ENCODE results near the gene PGAM1. TPM values are rescaled to one million over a fixed set of nuclear protein-coding genes. Genes with fewer than 3 reads are reported as not detected.

Gene PGAM1
- total and polyA plus RNA-seq, 2 of the 13 experiments (the other 11 are each of a cell fraction or from before 2014, with no cell fraction given), result 354 to 483 TPM

- TF ChIP-seq AFF4 (CRISPR knock-in tag; IDR thresholded peaks at IDR 0.05) (no peak), ZNF792 (CRISPR knock-in tag; IDR thresholded peaks at IDR 0.05) (no peak; the same call in 1 of the 2 replicates), SP140L (CRISPR knock-in tag; IDR thresholded peaks at IDR 0.05; ENCODE audit: borderline replicate concordance) (no peak), ZFP82 (CRISPR knock-in tag; IDR thresholded peaks at IDR 0.05; ENCODE audit: borderline replicate concordance) (no peak)
These were observed 25.1 kb upstream of the PGAM1 start, which contains the start of gene RRP12 (continued) for GRCh38 chr10:97400665-97401454.

- H3K4me3 ChIP-seq (replicated peaks in 1 of 3; ENCODE audit: insufficient read depth in 1 of 3, low read depth in 2 of 3, low read length in 3 of 3), result peak overlapping the region; percentile 21 to 92 (median 87); a peak in 5 of 6 replicates
- H3K4me2 ChIP-seq (ENCODE audit: low read depth, low read length), result peak overlapping the region; percentile 88
- FAIRE-seq, result no peak
- no peak for TF ChIP-seq PHF8 (CRISPR knock-in tag; IDR thresholded peaks at IDR 0.05)
- TF ChIP-seq, protein P1, sequence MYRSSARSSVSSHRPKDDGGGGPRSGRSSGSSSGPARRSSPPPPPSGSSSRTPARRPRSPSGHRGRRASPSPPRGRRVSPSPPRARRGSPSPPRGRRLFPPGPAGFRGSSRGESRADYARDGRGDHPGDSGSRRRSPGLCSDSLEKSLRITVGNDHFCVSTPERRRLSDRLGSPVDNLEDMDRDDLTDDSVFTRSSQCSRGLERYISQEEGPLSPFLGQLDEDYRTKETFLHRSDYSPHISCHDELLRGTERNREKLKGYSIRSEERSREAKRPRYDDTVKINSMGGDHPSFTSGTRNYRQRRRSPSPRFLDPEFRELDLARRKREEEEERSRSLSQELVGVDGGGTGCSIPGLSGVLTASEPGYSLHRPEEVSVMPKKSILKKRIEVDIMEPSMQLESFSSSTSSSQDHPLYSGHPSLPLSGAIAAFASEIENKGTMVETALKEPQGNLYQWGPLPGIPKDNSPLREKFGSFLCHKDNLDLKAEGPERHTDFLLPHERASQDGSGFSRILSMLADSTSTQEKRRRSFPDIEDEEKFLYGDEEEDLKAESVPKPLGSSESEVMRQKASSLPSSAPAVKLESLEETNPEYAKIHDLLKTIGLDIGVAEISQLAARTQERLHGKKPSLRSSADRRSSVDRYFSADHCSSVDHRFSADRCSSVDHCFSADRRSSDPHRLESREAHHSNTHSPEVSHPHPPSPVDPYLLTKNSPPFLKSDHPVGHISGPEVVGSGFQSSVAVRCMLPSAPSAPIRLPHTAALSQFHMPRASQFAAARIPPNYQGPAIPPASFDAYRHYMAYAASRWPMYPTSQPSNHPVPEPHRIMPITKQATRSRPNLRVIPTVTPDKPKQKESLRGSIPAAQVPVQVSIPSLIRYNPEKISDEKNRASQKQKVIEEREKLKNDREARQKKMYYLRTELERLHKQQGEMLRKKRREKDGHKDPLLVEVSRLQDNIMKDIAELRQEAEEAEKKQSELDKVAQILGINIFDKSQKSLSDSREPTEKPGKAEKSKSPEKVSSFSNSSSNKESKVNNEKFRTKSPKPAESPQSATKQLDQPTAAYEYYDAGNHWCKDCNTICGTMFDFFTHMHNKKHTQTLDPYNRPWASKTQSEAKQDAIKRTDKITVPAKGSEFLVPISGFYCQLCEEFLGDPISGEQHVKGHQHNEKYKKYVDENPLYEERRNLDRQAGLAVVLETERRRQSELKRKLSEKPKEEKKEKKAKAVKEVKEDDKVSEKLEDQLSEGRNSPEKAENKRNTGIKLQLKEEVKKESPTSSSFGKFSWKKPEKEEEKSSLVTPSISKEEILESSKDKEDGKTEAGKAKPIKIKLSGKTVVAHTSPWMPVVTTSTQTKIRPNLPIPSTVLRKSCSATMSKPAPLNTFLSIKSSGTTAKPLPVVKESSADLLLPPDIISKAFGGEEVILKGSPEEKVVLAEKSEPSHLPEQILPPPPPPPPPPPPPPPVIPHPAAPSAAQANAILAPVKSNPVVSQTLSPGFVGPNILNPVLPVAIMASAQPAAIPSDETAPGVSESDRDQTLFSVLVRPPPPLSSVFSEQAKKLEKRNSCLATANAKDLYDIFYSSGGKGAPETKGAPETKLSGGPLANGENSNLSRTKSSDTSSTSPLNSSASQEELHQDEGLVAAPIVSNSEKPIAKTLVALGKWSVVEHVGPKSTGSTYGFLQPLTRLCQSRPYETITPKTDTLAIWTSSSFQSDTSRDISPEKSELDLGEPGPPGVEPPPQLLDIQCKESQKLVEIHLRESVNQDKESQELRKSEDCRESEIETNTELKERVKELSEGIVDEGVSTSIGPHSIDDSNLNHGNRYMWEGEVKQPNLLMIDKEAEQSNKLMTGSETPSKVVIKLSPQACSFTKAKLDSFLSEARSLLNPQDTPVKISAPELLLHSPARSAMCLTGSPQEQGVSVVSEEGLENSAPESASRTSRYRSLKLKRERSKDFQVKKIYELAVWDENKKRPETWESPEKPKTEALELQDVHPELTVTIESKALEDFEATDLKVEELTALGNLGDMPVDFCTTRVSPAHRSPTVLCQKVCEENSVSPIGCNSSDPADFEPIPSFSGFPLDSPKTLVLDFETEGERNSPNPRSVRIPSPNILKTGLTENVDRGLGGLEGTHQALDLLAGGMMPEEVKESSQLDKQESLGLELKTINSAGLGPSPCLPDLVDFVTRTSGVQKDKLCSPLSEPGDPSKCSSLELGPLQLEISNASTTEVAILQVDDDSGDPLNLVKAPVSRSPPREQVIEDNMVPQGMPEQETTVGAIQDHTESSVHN (CRISPR knock-in tag; IDR thresholded peaks at IDR 0.05), result no peak
These were observed 24.5 kb upstream of the PGAM1 start for GRCh38 chr10:97401455-97401919.

More at GRCh38 chr10:97401455-97401919, 24.5 kb upstream of the PGAM1 start:
- peak overlapping the region; percentile 85 for H3K9ac ChIP-seq (ENCODE audit: insufficient read depth, low read depth, low read length)
- H3K9me3 ChIP-seq (ENCODE audit: low read length), result no peaks in the 10 kb centered on the region
- POLR2A ChIA-PET, result interaction anchor here (0.9 to 2.2 kb wide), 15 partner anchors 10 to 286 kb away, joined by 3 to 13 read pairs (median 5); partner anchors contain the start of genes ARHGAP19, AVPI1 and PGAM1
- BruUV-seq (replicated peaks), result no TSS peak
- DNase-seq (ENCODE audit: low spot score), result no peak
- H3K27ac ChIP-seq (ENCODE audit: extremely low read length, insufficient read depth, low read length), result peak overlapping the region; percentile 83
- no peaks in the 10 kb centered on the region for H4K20me1 ChIP-seq (ENCODE audit: insufficient read depth, low read length)
- no peak for ATAC-seq
- peaks cover 9% of the 10 kb centered on the region for H3K79me2 ChIP-seq (ENCODE audit: insufficient read depth, low read length)
- peaks cover 2 to 10% of the 10 kb centered on the region in 2 experiments; a peak in 4 of 5 replicates for H3K36me3 ChIP-seq (replicated peaks in 1 of 2; ENCODE audit: control insufficient read depth in 1 of 2, insufficient read depth in 2 of 2, low read length in 2 of 2)
- CTCF ChIA-PET (ENCODE audit: low intra/inter-chr PET ratio, low total read pairs), result no interaction called here
- no peaks in the 10 kb centered on the region; a peak in 1 of 5 replicates for H3K27me3 ChIP-seq (ENCODE audit: control insufficient read depth in 1 of 2, insufficient read depth in 2 of 2, low read length in 2 of 2)
- intact Hi-C loops (cut with micrococcal nuclease; ENCODE audit: unreplicated experiment) (loop anchor here (5.0 kb wide), 1 partner anchor 109 kb away; the partner anchor contains the start of gene ARHGAP19), in situ Hi-C loops (cut with HindIII; ENCODE audit: extremely low pct_ligation_motif_present, low pct_unique_long_range_greater_than_20kb) (no loop called here)
- 42% methylated on average over 13 of the region's 13 CpGs for WGBS (ENCODE audit: low lambda C conversion rate)
- H2AFZ ChIP-seq (ENCODE audit: low read length), result no peak overlapping the region
- peaks cover 13% of the 10 kb centered on the region; the same call in 1 of the 2 replicates for H3K4me1 ChIP-seq (ENCODE audit: insufficient read depth, low read length)

Measured in HepG2 (cell line).